ENCODE data around the gene CBFA2T3. TPM values are rescaled to one million over a fixed set of nuclear protein-coding genes. Genes with fewer than 3 reads are reported as not detected.

The CBFA2T3 gene
- polyA plus RNA-seq, 1 experiment: not detected

DNA sequence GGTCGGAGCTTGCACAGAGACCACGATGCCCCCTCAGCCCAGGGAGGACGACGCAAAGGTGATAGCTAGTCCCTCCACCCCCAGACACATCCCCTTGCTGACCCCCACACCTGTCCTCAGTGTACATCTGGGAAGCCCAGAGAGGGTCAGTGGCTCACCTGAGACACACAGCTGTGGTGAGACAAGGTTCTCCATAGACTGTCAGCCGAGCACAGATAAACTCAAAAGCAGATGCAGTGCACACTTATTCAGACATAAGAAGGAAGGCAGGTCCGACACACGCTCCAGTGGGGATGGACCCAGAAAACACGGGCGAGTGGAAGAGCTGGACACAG lies 19.6 kb downstream of the CBFA2T3 start:
- H3K36me3 ChIP-seq (ENCODE audit: control insufficient read depth, insufficient read depth, low read length): no peaks in the 10 kb centered on the region
- no peak overlapping the region for H3K4me3 ChIP-seq (ENCODE audit: low read depth, low read length)
- POLR2A ChIA-PET: no interaction called here
- DNase-seq (ENCODE audit: low read depth): no peak
- H3K27me3 ChIP-seq (ENCODE audit: control insufficient read depth, insufficient read depth, low read length): peaks cover 7% of the 10 kb centered on the region
- CTCF ChIA-PET: interaction anchor here (0.6 kb wide), 1 partner anchor 1228 kb away, joined by 3 read pairs; no protein-coding TSS in a partner anchor
- TF ChIP-seq, protein P1, sequence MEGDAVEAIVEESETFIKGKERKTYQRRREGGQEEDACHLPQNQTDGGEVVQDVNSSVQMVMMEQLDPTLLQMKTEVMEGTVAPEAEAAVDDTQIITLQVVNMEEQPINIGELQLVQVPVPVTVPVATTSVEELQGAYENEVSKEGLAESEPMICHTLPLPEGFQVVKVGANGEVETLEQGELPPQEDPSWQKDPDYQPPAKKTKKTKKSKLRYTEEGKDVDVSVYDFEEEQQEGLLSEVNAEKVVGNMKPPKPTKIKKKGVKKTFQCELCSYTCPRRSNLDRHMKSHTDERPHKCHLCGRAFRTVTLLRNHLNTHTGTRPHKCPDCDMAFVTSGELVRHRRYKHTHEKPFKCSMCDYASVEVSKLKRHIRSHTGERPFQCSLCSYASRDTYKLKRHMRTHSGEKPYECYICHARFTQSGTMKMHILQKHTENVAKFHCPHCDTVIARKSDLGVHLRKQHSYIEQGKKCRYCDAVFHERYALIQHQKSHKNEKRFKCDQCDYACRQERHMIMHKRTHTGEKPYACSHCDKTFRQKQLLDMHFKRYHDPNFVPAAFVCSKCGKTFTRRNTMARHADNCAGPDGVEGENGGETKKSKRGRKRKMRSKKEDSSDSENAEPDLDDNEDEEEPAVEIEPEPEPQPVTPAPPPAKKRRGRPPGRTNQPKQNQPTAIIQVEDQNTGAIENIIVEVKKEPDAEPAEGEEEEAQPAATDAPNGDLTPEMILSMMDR (IDR thresholded peaks at IDR 0.05; ENCODE audit: insufficient read depth, low read depth, low read length): no peak

DNA sequence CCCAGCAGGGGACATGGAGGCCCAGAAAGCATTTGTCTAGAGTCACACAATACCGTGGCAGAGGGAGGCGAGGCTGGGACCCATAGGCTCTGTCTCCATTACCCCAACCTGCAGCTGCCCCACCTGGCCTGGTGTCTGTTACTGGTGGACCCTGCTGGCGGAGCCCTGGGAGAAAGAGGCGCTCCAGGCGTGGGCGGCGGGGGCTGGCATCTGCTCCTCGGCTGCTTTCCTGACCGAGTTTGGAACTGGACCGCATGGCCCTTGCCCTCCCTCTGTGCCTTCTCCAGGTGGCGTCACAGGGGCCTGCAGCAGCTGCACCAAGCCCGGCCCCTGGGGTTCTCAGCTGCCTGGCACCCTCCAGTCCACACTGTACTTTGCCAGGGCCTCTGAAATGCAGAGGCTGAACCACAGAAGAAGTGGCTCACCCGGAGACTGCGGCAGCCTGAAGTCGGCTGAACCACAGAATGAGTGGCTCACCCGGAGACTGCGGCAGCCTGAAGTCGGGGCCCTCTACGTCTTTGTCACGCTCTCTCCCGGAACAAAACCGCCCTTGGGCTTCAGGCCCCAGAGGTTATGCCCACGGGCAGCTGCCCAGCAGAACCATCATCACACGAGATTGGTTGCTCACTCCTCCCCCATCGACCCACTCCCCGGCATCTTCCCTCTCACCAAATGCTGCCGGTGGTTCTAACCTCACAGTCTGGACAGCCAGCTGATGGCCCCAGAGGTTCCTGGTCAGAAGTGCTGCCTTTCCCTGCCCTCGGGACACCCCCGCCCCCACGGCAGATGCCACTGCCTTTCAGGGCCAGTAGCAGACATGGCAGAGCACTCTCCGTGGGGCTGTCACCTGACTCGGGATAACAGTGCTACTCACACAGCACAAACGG lies 20.2 kb downstream of the CBFA2T3 start:
- TF ChIP-seq, protein P1 (IDR thresholded peaks at IDR 0.05; ENCODE audit: insufficient read depth, low read depth, low read length): no peak
- POLR2A ChIA-PET: no interaction called here

DNA sequence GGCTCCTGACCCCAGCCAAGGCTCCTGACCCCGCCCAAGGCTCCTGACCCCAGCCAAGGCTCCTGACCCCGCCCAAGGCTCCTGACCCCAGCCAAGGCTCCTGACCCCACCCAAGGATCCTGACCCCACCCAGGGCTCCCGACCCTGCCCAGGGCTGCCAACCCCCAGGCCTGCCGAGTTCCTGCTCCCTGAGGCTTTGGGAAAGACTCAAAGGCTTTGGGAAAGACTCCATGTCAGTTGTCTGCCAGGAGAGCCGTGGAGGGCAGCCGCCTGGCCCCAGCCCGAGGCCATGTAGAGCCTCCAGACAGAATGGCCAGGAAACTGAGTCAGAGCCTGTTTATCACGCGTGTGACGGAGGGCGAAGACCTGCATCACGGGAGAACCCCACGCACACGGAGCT lies 21.1 kb downstream of the CBFA2T3 start:
- TF ChIP-seq, protein P1 (IDR thresholded peaks at IDR 0.05; ENCODE audit: insufficient read depth, low read depth, low read length): no peak
- no peak for DNase-seq (ENCODE audit: low read depth)
- ChIA-PET CTCF (interaction anchor here (0.5 kb wide), 1 partner anchor 81 kb away, joined by 4 read pairs; no protein-coding TSS in a partner anchor), POLR2A (no interaction called here)
- no peaks in the 10 kb centered on the region for H3K36me3 ChIP-seq (ENCODE audit: control insufficient read depth, insufficient read depth, low read length)
- no peak overlapping the region for H3K4me3 ChIP-seq (ENCODE audit: low read depth, low read length)
- peaks cover 6% of the 10 kb centered on the region for H3K27me3 ChIP-seq (ENCODE audit: control insufficient read depth, insufficient read depth, low read length)

More for the DNA sequence above, 20.2 kb downstream of the CBFA2T3 start:
- Histone ChIP-seq H3K4me3 (ENCODE audit: low read depth, low read length) (no peak overlapping the region), H3K36me3 (ENCODE audit: control insufficient read depth, insufficient read depth, low read length) (no peaks in the 10 kb centered on the region), H3K27me3 (ENCODE audit: control insufficient read depth, insufficient read depth, low read length) (peaks cover 6% of the 10 kb centered on the region)
- CTCF ChIA-PET: interaction anchor here (0.5 kb wide), 1 partner anchor 82 kb away, joined by 4 read pairs; no protein-coding TSS in a partner anchor
- no peak for DNase-seq (ENCODE audit: low read depth)

DNA sequence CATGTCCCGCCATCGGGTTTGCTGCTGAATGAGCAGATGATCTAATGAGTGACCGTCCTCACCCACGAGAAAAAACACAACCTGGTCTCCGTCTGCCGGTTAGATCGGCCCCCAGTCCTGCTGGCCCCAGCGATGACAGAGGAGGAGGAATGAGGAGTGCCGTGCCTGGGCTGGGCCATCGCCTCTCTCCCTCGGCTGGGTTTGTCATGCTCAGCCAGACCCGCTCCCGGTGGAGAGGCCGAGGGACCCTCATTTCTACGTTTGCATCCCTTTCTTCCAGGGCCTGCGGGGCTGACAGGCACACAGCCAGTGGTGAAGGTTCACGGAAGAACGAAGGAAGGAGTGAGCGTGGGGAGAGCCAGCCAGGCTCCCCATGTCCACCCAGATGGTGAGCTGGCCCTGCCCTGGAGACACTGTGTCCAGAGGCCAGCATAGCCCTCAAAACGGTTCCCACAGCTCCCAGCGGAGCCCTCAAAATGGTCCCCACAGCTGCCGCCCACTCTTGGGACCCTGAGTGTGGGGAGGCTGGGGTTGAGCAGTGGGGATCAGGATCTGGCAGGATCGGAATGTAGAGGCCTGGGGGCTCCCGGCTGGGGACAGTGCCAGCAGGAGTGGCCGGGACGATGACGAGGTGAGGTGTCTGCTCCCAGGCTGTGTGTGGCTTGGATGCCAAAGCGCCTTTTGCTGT lies 23.9 kb downstream of the CBFA2T3 start:
- POLR2A ChIA-PET: no interaction called here

More for the DNA sequence above, 23.9 kb downstream of the CBFA2T3 start:
- DNase-seq (ENCODE audit: low read depth): no peak
- Histone ChIP-seq H3K4me3 (ENCODE audit: low read depth, low read length) (no peak overlapping the region), H3K27me3 (ENCODE audit: control insufficient read depth, insufficient read depth, low read length) (peaks cover 10% of the 10 kb centered on the region), H3K36me3 (ENCODE audit: control insufficient read depth, insufficient read depth, low read length) (no peaks in the 10 kb centered on the region)
- TF ChIP-seq, protein P1 (IDR thresholded peaks at IDR 0.05; ENCODE audit: insufficient read depth, low read depth, low read length): no peak
- CTCF ChIA-PET: interaction anchor here (0.7 kb wide), 1 partner anchor 214 kb away, joined by 3 read pairs; no protein-coding TSS in a partner anchor

Data from BJ (cell line).